HG02840 (cell line): ENCODE data around the gene HNRNPR.
"Not testable (repeated sequence)": the region's sequence is repeated elsewhere in the genome, so short reads cannot be mapped to it uniquely, and the experiment has no call there.

ENCODE experiments used
- ATAC-seq: cut with Tn5 transposase; IDR thresholded peaks from one replicate; pipeline ENCODE4 v1.9.1; 2021; ENCODE audit warnings: mild to moderate bottlenecking, moderate library complexity, moderate number of reproducible peaks; ENCODE audit not compliant: unreplicated experiment, low FRiP score

Gene HNRNPR

GRCh38 chr1:23258082-23258481 is 86.0 kb downstream of the HNRNPR start:
- not testable (repeated sequence) for ATAC-seq

DNA sequence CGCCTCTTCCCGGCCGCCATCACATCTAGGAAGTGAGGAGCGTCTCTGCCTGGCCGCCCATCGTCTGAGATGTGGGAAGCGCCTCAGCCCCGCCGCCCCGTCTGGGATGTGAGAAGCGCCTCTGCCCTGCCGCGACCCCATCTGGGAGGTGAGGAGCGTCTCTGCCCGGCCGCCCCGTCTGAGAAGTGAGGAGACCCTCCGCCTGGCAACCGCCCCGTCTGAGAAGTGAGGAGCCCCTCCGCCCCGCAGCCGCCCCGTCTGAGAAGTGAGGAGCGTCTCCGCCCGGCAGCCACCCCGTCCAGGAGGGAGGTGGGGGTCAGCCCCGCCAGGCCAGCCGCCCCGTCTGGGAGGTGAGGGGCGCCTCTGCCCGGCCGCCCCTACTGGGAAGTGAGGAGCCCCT is 86.7 kb downstream of the HNRNPR start:
- ATAC-seq: not testable (repeated sequence)
